ENCODE measurements around the gene CDH23.

Gene CDH23

DNA sequence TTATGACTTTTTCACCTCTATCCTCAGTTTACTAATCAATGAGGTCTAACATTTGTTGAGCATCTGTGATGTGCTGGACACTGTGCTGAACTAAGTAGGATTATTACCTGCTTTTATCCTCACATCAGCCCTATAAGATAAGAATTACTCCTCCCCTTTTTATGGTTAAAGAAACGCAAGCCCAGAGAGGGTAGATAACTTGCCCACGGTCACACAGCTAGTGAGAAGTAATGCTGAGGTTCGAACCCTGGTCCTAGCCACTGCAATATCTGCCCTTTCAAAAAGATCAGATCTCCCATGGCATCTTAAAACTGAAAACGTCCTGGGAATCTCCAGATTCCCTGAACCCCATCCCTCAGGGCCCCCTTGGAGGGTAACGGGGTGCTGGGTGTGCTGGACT, 204.6 kb downstream of the CDH23 start:
- H3K9me2 ChIP-seq (replicated peaks; ENCODE audit: low read depth, low read length) = no peaks in the 10 kb centered on the region
- no peaks in the 10 kb centered on the region for H4K20me1 ChIP-seq (ENCODE audit: insufficient read depth, low read length, poor library complexity, severe bottlenecking)
- H3K4me3 ChIP-seq (ENCODE audit: low read length, poor library complexity, severe bottlenecking) = no peak overlapping the region
- TF ChIP-seq EZH2phosphoT487 (IDR thresholded peaks at IDR 0.05; ENCODE audit: borderline replicate concordance) = no peak
- TF ChIP-seq, protein P1, sequence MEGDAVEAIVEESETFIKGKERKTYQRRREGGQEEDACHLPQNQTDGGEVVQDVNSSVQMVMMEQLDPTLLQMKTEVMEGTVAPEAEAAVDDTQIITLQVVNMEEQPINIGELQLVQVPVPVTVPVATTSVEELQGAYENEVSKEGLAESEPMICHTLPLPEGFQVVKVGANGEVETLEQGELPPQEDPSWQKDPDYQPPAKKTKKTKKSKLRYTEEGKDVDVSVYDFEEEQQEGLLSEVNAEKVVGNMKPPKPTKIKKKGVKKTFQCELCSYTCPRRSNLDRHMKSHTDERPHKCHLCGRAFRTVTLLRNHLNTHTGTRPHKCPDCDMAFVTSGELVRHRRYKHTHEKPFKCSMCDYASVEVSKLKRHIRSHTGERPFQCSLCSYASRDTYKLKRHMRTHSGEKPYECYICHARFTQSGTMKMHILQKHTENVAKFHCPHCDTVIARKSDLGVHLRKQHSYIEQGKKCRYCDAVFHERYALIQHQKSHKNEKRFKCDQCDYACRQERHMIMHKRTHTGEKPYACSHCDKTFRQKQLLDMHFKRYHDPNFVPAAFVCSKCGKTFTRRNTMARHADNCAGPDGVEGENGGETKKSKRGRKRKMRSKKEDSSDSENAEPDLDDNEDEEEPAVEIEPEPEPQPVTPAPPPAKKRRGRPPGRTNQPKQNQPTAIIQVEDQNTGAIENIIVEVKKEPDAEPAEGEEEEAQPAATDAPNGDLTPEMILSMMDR (conservative IDR thresholded peaks at IDR 0.05; ENCODE audit: low read length) = no peak
- H3K4me1 ChIP-seq (ENCODE audit: insufficient read depth, low read length, poor library complexity, severe bottlenecking) = no peaks in the 10 kb centered on the region
- no peaks in the 10 kb centered on the region for H3K79me2 ChIP-seq (ENCODE audit: insufficient read depth, low read length)
- H3K27me3 ChIP-seq (ENCODE audit: insufficient read depth, low read length, poor library complexity, severe bottlenecking) = no peaks in the 10 kb centered on the region
- H3K9me3 ChIP-seq (ENCODE audit: insufficient read depth, low read depth, low read length) = no peaks in the 10 kb centered on the region
- H3K9ac ChIP-seq (ENCODE audit: low read depth, low read length, poor library complexity, severe bottlenecking) = no peak overlapping the region
- H3K36me3 ChIP-seq (ENCODE audit: insufficient read depth, low read length) = no peaks in the 10 kb centered on the region
- H3K4me2 ChIP-seq (ENCODE audit: low read depth, low read length, poor library complexity, severe bottlenecking) = no peak overlapping the region
- no peaks in the 10 kb centered on the region for H3F3A ChIP-seq (ENCODE audit: low read depth)
- no peak overlapping the region for H2AFZ ChIP-seq (ENCODE audit: low read length)

DNA sequence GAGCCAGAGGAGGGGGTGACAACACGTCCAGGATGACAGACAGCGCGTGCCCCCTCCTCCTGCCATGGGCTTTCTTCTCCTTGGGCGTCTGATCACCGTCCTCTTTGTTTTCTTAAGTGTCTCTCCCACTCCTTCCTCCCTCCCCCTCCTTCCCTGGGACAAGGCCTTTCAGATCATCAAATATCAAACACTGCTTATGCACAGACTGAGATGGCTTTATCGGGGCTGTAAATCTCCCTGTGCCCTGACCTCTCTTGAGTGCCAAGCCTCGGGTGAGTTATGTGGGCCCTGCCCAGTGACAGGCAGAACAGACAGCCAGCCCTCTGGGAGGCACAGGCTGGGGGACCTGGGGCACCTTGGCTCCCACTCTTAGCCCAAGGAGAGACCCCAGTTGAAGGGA, 206.4 kb downstream of the CDH23 start:
- Histone ChIP-seq H3K9ac (ENCODE audit: low read depth, low read length, poor library complexity, severe bottlenecking) (no peak overlapping the region), H3F3A (ENCODE audit: low read depth) (no peaks in the 10 kb centered on the region), H3K36me3 (ENCODE audit: insufficient read depth, low read length) (no peaks in the 10 kb centered on the region), H3K4me1 (ENCODE audit: insufficient read depth, low read length, poor library complexity, severe bottlenecking) (no peaks in the 10 kb centered on the region), H3K79me2 (ENCODE audit: insufficient read depth, low read length) (no peaks in the 10 kb centered on the region), H2AFZ (ENCODE audit: low read length) (no peak overlapping the region), H3K4me3 (ENCODE audit: low read length, poor library complexity, severe bottlenecking) (no peak overlapping the region), H3K9me2 (replicated peaks; ENCODE audit: low read depth, low read length) (no peaks in the 10 kb centered on the region), H3K9me3 (ENCODE audit: insufficient read depth, low read depth, low read length) (no peaks in the 10 kb centered on the region), H3K4me2 (ENCODE audit: low read depth, low read length, poor library complexity, severe bottlenecking) (no peak overlapping the region), H4K20me1 (ENCODE audit: insufficient read depth, low read length, poor library complexity, severe bottlenecking) (no peaks in the 10 kb centered on the region), H3K27me3 (ENCODE audit: insufficient read depth, low read length, poor library complexity, severe bottlenecking) (no peaks in the 10 kb centered on the region)
- no peak for TF ChIP-seq EZH2phosphoT487 (IDR thresholded peaks at IDR 0.05; ENCODE audit: borderline replicate concordance)
- TF ChIP-seq, protein P1 (conservative IDR thresholded peaks at IDR 0.05; ENCODE audit: low read length) = no peak

DNA sequence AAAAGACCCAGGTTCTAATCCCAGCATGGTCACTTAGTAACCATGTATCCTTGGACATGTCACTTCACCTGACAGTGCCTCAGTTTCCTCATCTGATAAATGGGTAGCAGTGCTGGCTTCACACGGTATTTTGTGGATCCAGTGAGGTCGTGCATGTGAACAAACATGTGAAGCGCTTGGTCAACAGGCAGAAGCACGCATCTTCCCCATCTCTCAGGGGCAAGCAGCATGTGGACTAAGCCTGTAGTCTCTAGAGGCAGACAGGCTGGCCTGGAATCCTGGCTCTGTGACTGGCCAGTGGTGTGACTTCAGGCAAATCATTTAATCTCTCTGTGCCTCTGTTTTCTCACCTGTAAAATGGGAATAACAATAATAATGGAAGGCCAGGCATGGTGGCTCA, 207.0 kb downstream of the CDH23 start:
- Histone ChIP-seq H3K4me1 (ENCODE audit: insufficient read depth, low read length, poor library complexity, severe bottlenecking) (no peaks in the 10 kb centered on the region), H3K4me2 (ENCODE audit: low read depth, low read length, poor library complexity, severe bottlenecking) (no peak overlapping the region), H3K36me3 (ENCODE audit: insufficient read depth, low read length) (no peaks in the 10 kb centered on the region), H3K9ac (ENCODE audit: low read depth, low read length, poor library complexity, severe bottlenecking) (no peak overlapping the region), H3K27me3 (ENCODE audit: insufficient read depth, low read length, poor library complexity, severe bottlenecking) (no peaks in the 10 kb centered on the region), H3K4me3 (ENCODE audit: low read length, poor library complexity, severe bottlenecking) (no peak overlapping the region), H3K79me2 (ENCODE audit: insufficient read depth, low read length) (no peaks in the 10 kb centered on the region), H3K9me3 (ENCODE audit: insufficient read depth, low read depth, low read length) (no peaks in the 10 kb centered on the region), H4K20me1 (ENCODE audit: insufficient read depth, low read length, poor library complexity, severe bottlenecking) (no peaks in the 10 kb centered on the region), H3F3A (ENCODE audit: low read depth) (no peaks in the 10 kb centered on the region), H2AFZ (ENCODE audit: low read length) (no peak overlapping the region), H3K9me2 (replicated peaks; ENCODE audit: low read depth, low read length) (no peaks in the 10 kb centered on the region)
- TF ChIP-seq EZH2phosphoT487 (IDR thresholded peaks at IDR 0.05; ENCODE audit: borderline replicate concordance) = no peak
- TF ChIP-seq, protein P1 (conservative IDR thresholded peaks at IDR 0.05; ENCODE audit: low read length) = no peak

Measured in Loucy (cell line).